NCI-H82 treated with DMSO at 0.1 percent for 48 hours (cell line): ENCODE results near the gene UBA1.
A peak's percentile ranks its signal among the peaks of the same experiment; 100 is the strongest.

ENCODE experiments used
- DNase-seq: peaks from one replicate; lab custom pipeline; 2025; ENCODE audit not compliant: unreplicated experiment; lab: John Stamatoyannopoulos, UW

Gene UBA1

GRCh38 chrX:47193475-47194193, at the start of gene UBA1:
TSS of gene UBA1 (plus strand) at chrX:47193829. CDS start at chrX:47198803, 4,974 bp downstream.
- DNase-seq: peak; percentile 86

GRCh38 chrX:47143894-47144625, 49.6 kb upstream of the UBA1 start:
- no peak for DNase-seq

- DNase-seq: peak; percentile 86
These were observed 48.8 kb upstream of the UBA1 start, which contains the start of the genes NDUFB11 and RBM10 for GRCh38 chrX:47144626-47145394. TSS of gene NDUFB11 (minus strand) at chrX:47144702. CDS start at chrX:47144679, 23 bp downstream. TSS of gene RBM10 (plus strand) at chrX:47145221. CDS start at chrX:47147482, 2,261 bp downstream.

GRCh38 chrX:47145395-47146120, 48.1 kb upstream of the UBA1 start:
- DNase-seq: no peak

- no peak for DNase-seq
These were observed 47.3 kb upstream of the UBA1 start for GRCh38 chrX:47146121-47146935.

- no peak for DNase-seq
These were observed 46.4 kb upstream of the UBA1 start for GRCh38 chrX:47146936-47147859.

GRCh38 chrX:47148946-47149345, 44.7 kb upstream of the UBA1 start:
- DNase-seq: no peak

GRCh38 chrX:47151435-47151834, 42.2 kb upstream of the UBA1 start:
- DNase-seq: no peak

- no peak for DNase-seq
These were observed 36.8 kb upstream of the UBA1 start for GRCh38 chrX:47156611-47157520.

- DNase-seq: no peak
These were observed 35.5 kb upstream of the UBA1 start for GRCh38 chrX:47158131-47158530.

- DNase-seq: no peak
These were observed 34.8 kb upstream of the UBA1 start for GRCh38 chrX:47158781-47159180.

GRCh38 chrX:47160781-47161180, 32.8 kb upstream of the UBA1 start:
- no peak for DNase-seq

GRCh38 chrX:47162927-47163583, 30.6 kb upstream of the UBA1 start:
- no peak for DNase-seq

- no peak for DNase-seq
These were observed 29.2 kb upstream of the UBA1 start for GRCh38 chrX:47164420-47164819.

- DNase-seq: no peak
These were observed 27.5 kb upstream of the UBA1 start for GRCh38 chrX:47166126-47166525.

- no peak for DNase-seq
These were observed 25.0 kb upstream of the UBA1 start for GRCh38 chrX:47168495-47169073.

GRCh38 chrX:47169273-47169672, 24.4 kb upstream of the UBA1 start:
- DNase-seq: no peak
